Central memory CD4-positive, alpha-beta T cell (primary cell): Measurements from ENCODE around the gene GJA10.

Source experiments
- DNase-seq: peaks from one replicate; pipeline ENCODE4 v3.0.0; 2022

GJA10 gene

DNA sequence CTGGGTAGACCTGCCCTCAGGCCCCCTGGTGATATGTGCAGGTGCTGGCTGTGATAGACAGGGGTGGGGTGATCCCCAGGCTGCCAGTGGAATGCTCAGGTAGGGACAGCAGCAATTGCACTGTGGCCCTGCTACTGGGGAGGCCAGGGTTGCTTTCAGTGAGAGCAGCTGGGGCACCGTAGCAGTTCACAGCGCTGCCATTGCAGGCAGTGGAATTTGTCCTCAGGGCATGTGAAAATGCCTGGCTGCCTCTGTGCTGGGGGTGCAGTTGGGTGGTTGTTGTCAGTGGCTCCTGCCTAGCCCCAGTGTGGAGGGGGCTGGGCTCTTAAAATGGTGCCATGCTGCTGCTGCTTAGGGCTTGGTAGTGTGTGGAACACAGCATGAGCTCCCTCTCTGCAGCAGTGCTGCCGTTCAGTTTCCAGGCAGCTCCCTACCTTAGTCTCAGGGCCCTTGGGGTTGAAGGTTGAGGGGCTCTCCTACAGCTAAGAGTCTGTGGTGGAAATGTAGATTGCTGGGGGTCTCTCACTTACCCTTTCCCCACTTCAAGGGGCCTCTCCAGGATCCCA lies 23.6 kb downstream of the GJA10 start:
- DNase-seq, result no peak

- no peak for DNase-seq
Observed at GRCh38 chr6:89921197-89921596, 26.9 kb downstream of the GJA10 start.

DNA sequence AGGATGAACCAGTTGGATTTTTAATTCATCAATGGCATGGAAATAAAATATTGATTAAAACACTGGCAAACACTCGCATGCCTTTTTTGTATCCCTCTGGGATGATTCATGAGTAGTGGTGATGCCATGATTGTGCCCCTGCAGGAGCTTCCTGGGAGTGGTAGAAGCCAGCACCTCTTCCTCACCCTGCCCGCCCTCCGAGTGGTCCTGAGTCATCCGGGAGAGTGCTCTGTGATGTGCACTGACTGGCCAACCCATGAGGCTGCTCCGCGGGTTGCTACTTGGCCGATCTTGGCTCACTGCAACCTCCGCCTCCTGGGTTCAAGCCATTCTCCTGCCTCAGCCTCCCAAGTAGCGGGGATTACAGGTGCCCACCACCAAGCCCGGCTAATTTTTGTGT lies 27.4 kb downstream of the GJA10 start:
- DNase-seq, result no peak

- DNase-seq, result no peak
Observed at GRCh38 chr6:89924231-89924630, 30.0 kb downstream of the GJA10 start.

DNA sequence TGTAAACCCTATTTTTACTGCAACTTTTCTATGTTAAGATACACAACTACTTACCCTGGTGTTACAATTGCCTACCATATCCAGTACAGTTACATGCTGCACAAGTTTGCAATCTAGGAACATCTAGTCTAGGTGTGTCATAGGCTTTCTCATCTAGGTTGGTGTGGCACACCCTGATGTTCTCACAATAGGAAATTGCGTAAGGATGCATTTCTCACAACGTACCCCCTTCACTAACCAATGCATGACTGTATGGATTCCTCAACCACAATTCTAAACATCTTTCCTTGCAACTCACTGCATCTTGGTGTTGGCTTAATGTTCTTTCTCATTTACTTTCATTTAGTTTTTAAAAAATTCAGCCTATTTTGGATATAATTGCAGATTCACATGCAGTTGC lies 31.6 kb downstream of the GJA10 start:
- DNase-seq, result no peak

GRCh38 chr6:89927264-89927663 lies 33.0 kb downstream of the GJA10 start:
- no peak for DNase-seq

DNA sequence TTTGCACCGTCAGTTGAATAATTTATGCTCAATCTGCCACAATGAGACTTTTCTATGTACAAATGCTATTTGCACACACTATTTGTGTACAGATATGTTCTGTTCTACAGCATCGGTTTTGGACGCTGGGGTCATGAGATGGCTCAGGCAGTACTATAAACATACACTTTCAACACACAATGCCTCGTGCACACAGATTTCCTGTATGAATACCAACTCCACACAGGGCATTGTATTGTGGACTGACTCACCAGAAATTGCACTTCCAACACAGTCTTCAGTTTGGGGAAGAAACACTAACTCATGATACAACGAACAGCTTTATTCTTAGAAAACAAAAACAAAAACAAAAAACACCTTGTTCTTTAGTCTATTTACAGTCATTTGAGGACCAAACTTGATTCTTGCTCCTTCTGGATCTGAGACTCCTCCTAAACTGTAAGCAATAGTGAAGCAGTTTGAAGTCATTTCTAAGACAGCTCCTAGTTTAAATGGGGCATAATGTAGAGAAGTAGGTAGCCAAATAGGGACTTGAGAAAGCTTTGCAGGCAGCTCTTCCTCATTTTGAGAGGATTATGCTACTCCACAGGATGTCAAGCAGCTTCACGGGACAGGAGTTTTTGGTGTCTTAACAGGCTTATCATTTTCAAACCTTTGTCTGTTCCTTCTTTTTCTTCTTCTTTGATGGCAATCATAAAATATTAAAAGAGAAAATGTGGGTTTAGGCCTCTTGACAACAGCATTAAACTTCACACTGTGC lies 33.7 kb downstream of the GJA10 start:
- DNase-seq, result no peak

- no peak for DNase-seq
Observed at GRCh38 chr6:89928604-89929003, 34.3 kb downstream of the GJA10 start.

GRCh38 chr6:89930789-89931188 lies 36.5 kb downstream of the GJA10 start:
- DNase-seq, result no peak

DNA sequence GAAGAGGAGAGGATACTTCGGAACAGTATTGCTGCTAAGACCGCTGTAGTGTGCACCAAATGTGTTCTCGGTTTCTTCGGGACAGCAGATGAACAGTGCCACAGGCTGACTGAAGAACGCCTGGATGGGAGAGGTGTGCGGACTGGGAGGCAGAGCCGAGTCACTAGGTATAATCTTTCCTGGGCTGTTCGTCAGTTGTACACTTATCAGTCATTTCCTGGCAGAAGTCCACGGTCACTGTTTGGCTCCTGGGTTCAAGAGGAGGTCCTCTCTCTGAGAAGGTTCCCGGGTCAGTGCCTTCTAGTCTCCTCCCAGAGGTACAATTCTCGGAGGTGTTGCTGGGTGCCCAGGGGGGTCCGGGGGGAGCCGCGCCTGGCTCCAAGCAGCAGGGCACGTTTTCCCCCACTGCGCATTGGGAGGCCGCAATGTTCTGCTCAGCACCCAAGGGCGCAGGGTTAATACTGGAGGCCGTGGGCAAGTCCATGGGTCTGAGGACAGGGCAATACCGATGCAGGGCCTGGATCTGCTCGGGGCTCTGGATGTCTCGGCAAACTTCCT lies 38.1 kb downstream of the GJA10 start:
- no peak for DNase-seq

GRCh38 chr6:89934685-89935366 lies 40.6 kb downstream of the GJA10 start:
- DNase-seq, result no peak

DNA sequence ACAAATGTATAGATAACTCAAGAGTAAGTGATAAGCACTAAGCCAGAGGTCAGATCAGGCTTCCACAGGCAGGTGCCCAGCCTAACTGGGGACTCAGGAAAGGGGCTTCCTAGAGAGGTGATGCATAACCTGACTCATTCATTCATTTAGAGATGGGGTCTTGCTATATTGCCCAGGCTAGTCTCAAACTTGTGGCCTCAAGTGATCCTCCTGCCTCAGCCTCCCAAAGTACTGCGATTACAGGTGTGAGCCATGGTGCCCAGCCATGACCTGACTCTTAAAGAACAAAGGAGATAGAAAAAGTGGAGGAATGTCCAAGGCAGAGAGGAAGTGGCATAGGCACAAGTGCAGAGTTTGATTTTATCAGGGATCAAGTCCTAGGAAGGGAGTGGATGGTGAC lies 41.9 kb downstream of the GJA10 start:
- DNase-seq, result no peak

DNA sequence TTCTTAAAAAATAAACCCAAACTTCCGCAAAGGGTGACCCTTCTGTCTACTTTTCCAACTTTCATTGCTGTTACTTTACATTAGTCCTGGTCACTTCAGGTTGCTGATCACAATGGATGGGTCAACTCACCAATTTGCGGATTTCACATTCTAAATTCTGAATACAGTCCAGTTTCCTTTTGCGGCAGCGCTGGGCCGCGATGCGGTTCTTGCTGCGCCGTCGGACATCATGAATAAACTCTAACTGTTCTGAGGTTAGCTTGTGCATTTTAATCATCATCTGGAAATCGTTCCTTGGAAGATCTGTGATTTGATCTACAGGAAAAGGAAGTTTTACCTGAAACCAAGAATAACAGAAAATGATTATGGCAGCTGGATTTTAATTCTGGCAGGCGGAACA lies 43.7 kb downstream of the GJA10 start:
- DNase-seq, result no peak

GRCh38 chr6:89939144-89939543 lies 44.9 kb downstream of the GJA10 start:
- no peak for DNase-seq

GRCh38 chr6:89940225-89941027 lies 46.2 kb downstream of the GJA10 start:
- peak; percentile 68 for DNase-seq

- no peak for DNase-seq
Observed at GRCh38 chr6:89941031-89941762, 46.9 kb downstream of the GJA10 start.

DNA sequence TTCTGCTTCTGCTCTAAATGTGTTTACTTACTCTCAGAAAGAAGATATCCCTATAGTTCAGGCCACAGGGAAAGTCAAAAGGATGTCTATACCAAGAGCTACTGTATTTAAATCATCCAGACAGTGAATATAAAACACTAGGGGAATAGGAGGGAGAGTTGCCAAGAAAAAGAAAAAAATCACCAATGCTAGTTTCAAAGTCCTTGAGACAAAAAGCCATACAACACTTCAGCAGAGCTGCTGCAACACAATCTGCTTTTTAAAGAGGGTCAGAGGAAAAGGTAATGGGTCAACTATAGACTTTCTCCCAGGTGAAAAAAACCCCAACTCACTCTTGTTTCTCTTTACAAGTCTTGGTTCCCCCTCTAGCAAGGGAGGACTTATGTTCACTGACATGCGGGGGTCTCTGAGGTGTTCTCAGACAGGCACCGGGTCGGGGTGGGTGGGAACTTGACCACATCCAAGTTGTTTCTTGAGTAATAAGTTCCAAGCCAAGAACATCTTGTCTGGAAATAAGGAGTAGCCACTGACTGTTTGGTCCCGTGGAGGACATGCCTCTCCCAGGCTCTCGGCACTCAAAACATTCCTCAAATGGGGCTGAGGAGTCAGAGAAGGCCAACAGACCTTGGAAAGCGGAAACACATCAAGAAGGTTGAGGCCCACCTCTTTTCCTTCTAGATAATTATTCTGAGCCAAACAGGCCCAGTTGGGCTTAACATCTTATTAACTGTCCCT lies 47.7 kb downstream of the GJA10 start:
- no peak for DNase-seq

DNA sequence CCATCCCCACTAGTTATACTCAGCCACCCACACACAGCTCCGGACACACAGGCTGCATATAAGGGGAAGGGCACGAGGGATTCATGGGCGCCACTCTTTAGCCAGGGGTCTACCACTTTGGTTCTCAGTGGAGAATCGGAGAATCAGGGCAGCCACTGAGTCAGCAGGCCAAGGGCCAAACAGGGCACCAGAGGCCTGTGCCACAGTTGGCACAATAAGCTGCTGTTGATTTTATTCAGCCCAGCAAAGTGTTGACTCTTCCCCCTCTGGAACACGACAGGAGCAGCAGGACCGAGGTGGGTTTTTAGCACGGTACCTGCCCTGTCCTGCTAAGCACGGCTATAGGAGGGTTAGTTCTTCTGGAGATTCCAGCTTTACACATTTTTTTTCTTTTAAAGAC lies 48.3 kb downstream of the GJA10 start:
- no peak for DNase-seq

DNA sequence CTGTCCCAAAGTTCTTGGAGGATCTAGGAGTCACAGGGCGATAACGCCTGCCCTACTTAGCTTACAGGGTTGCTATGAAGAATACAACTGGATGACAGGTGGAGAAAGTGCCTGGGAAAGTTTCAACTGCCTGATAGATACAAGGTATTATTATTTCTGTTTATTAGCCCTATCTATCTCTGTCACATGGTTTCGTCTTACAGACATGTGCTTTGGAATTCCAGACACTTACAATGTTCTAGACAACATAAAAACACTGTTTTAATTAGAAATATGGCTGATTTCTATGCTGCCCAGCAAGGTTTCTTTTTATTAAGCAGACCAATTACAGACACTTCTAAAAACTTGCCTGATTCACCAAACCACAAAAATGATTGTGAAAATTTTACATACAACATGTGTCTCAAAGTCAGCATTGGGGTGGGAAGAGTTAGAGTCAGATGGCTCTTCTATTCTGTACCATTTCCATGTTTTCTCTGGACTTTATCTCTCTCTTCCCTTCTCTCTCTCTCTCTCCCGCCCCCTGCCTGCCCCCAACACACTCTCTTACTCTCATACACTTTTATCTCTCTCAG lies 50.0 kb downstream of the GJA10 start:
- no peak for DNase-seq

- peak; percentile 22 for DNase-seq
Observed at GRCh38 chr6:89944826-89945407, 50.6 kb downstream of the GJA10 start.
